Measurements from ENCODE around the gene GPR42.

GPR42 gene

DNA sequence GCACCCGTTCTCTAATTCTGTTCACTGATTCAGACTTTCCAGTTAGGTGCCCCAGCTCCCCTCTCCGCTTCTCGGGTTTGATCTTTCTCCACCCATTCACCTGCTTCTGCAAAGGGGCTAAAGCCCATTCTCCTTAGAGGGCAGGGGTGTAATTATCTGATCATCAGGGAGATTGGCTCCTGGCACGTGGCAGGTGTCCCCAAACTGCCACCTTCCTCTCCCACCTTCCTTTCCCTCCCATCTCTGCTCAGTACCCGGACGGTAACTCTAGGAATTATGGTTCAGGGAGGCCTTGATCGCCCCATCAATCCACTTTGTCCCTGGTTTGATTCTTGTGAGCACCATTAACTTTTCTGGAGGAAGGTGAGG, 23.0 kb upstream of the GPR42 start:
- Histone ChIP-seq H3K9ac (ENCODE audit: low read depth, low read length) (no peak overlapping the region), H3K36me3 (ENCODE audit: control insufficient read depth, insufficient read depth, low read length) (no peaks in the 10 kb centered on the region), H3K4me1 (ENCODE audit: control insufficient read depth, insufficient read depth, low read length) (0 out of 2 replicates have a peak, but pooled peaks cover 2% of the 10 kb centered on the region), H3K9me3 (ENCODE audit: control insufficient read depth, insufficient read depth, low read length) (no peaks in the 10 kb centered on the region), H3K4me3 (ENCODE audit: low read depth, low read length) (no peak overlapping the region), H3K27me3 (ENCODE audit: control insufficient read depth, insufficient read depth, low read length) (no peaks in the 10 kb centered on the region), H3K27ac (ENCODE audit: low read depth, low read length) (no peak overlapping the region)

DNA sequence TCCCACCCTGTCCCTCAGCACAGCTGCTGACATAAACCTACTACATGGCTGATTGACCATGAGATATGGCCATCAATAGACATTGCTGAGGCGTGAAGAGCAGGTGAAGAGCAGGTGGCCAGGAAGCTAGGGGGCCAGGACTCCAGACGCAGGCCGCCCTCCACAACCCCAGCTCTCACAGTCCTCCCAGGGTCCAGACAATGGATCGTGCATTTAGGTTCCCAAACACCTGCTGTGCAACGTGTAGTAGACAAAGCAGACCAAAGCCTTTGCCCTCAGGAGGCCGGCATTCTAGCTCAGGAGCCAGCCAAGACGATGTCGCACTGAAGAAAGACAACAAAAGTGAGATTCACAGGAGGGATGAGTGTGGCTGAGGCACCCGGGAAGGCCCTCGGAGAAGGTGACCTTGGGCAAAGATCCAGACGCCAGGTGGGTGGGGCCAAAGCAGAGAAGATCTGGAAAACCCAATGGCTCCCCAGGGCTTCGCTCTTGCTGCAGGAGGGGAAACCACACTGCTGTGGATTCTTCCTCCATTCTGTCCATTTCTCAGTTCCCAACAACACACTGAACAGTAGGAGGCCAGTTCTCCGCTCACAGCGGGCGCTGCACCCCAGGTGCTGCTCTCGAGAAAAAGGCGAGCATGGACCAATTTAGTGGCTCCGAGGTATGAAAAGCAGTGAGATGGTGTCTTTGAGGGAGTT, 21.8 kb upstream of the GPR42 start:
- no peak overlapping the region for H3K4me3 ChIP-seq (ENCODE audit: low read depth, low read length)
- H3K4me1 ChIP-seq (ENCODE audit: control insufficient read depth, insufficient read depth, low read length): 0 out of 2 replicates have a peak, but pooled peaks cover 2% of the 10 kb centered on the region
- no peaks in the 10 kb centered on the region for H3K27me3 ChIP-seq (ENCODE audit: control insufficient read depth, insufficient read depth, low read length)
- H3K27ac ChIP-seq (ENCODE audit: low read depth, low read length): no peak overlapping the region
- no peak overlapping the region for H3K9ac ChIP-seq (ENCODE audit: low read depth, low read length)
- H3K9me3 ChIP-seq (ENCODE audit: control insufficient read depth, insufficient read depth, low read length): no peaks in the 10 kb centered on the region
- no peaks in the 10 kb centered on the region for H3K36me3 ChIP-seq (ENCODE audit: control insufficient read depth, insufficient read depth, low read length)

DNA sequence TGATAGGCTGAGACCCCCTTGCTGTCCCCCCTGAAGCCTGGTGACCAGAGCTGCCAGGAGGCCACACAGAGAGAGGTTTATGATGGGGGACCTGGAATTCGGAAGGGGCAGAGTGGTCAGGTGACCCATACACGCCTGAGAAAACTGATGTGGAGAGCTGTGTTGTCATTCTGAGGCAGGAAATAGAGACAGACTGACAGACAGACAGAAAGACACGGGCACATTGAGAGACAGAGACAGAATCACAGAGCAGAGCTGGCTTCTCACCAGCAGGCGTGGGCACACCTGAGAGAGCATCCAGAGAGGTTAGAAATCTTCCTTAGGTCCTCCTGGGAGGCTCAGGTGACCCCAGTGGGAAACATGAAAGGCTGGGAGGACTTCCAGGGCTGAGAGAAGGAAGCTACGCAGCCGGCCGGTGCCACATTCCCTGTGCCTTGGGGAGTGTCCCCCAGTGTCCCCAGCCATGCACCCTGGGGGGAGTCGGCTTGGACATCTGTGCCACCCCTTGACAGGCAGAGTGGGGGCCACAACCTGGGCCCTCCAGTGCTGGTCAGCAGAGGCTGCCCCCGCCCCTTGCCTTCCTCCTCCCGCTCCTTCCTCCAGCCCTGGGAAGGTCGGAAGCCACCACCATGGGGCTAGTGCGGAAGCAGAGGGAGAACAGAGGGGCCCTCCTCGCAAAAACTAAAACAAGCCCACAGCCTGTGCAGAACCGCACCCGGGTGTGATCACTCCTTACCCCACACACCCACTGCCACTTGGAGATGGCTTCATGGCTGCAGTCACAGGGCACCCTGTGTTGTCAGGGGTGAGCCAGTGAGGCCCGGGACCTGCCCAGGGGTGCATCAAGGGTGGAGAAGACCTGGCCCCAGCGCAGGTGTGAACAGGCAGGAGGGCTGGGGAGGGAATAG, 21.0 kb upstream of the GPR42 start:
- Histone ChIP-seq H3K4me1 (ENCODE audit: control insufficient read depth, insufficient read depth, low read length) (0 out of 2 replicates have a peak, but pooled peaks cover 2% of the 10 kb centered on the region), H3K36me3 (ENCODE audit: control insufficient read depth, insufficient read depth, low read length) (no peaks in the 10 kb centered on the region), H3K27ac (ENCODE audit: low read depth, low read length) (no peak overlapping the region), H3K9me3 (ENCODE audit: control insufficient read depth, insufficient read depth, low read length) (no peaks in the 10 kb centered on the region), H3K27me3 (ENCODE audit: control insufficient read depth, insufficient read depth, low read length) (no peaks in the 10 kb centered on the region), H3K9ac (ENCODE audit: low read depth, low read length) (no peak overlapping the region), H3K4me3 (ENCODE audit: low read depth, low read length) (no peak overlapping the region)

DNA sequence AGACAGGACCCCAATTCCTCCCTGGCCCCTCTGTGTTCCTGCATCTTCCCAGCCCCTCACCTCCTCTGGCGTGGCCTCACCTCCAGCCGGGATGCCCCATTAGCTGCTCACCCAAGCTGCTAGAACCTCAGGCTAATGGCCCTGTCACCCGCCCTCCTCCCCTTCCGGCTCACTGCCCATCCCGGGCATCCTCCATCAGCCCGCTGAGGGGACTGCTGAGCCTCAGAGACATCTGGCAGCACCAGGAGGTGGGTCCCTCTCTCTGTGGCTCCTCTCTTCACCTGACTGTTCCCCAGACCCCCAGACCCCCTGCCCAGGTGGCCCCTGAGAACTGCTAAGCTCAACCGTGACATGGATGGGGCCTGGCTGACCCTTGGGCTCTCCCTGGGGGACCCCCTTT, 20.3 kb upstream of the GPR42 start:
- H3K4me1 ChIP-seq (ENCODE audit: control insufficient read depth, insufficient read depth, low read length): 0 out of 2 replicates have a peak, but pooled peaks cover 2% of the 10 kb centered on the region
- H3K9me3 ChIP-seq (ENCODE audit: control insufficient read depth, insufficient read depth, low read length): no peaks in the 10 kb centered on the region
- no peak overlapping the region for H3K9ac ChIP-seq (ENCODE audit: low read depth, low read length)
- H3K27me3 ChIP-seq (ENCODE audit: control insufficient read depth, insufficient read depth, low read length): no peaks in the 10 kb centered on the region
- no peak overlapping the region for H3K4me3 ChIP-seq (ENCODE audit: low read depth, low read length)
- no peak overlapping the region for H3K27ac ChIP-seq (ENCODE audit: low read depth, low read length)
- no peaks in the 10 kb centered on the region for H3K36me3 ChIP-seq (ENCODE audit: control insufficient read depth, insufficient read depth, low read length)

DNA sequence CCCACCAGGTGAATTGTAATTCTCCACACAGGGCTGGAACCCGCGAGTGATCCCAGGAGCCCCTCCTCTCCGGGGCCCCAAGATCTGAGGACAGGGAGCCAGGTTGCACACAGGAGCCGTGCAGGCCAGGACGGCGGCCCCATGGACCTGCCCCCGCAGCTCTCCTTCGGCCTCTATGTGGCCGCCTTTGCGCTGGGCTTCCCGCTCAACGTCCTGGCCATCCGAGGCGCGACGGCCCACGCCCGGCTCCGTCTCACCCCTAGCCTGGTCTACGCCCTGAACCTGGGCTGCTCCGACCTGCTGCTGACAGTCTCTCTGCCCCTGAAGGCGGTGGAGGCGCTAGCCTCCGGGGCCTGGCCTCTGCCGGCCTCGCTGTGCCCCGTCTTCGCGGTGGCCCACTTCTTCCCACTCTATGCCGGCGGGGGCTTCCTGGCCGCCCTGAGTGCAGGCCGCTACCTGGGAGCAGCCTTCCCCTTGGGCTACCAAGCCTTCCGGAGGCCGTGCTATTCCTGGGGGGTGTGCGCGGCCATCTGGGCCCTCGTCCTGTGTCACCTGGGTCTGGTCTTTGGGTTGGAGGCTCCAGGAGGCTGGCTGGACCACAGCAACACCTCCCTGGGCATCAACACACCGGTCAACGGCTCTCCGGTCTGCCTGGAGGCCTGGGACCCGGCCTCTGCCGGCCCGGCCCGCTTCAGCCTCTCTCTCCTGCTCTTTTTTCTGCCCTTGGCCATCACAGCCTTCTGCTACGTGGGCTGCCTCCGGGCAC, 19.3 kb upstream of the GPR42 start:
- no peak overlapping the region for H3K27ac ChIP-seq (ENCODE audit: low read depth, low read length)
- H3K9me3 ChIP-seq (ENCODE audit: control insufficient read depth, insufficient read depth, low read length): no peaks in the 10 kb centered on the region
- no peaks in the 10 kb centered on the region for H3K27me3 ChIP-seq (ENCODE audit: control insufficient read depth, insufficient read depth, low read length)
- no peak overlapping the region for H3K4me3 ChIP-seq (ENCODE audit: low read depth, low read length)
- H3K36me3 ChIP-seq (ENCODE audit: control insufficient read depth, insufficient read depth, low read length): no peaks in the 10 kb centered on the region
- H3K9ac ChIP-seq (ENCODE audit: low read depth, low read length): no peak overlapping the region
- 0 out of 2 replicates have a peak, but pooled peaks cover 2% of the 10 kb centered on the region for H3K4me1 ChIP-seq (ENCODE audit: control insufficient read depth, insufficient read depth, low read length)

DNA sequence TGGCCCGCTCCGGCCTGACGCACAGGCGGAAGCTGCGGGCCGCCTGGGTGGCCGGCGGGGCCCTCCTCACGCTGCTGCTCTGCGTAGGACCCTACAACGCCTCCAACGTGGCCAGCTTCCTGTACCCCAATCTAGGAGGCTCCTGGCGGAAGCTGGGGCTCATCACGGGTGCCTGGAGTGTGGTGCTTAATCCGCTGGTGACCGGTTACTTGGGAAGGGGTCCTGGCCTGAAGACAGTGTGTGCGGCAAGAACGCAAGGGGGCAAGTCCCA, 18.8 kb upstream of the GPR42 start:
- Histone ChIP-seq H3K4me3 (ENCODE audit: low read depth, low read length) (no peak overlapping the region), H3K9ac (ENCODE audit: low read depth, low read length) (no peak overlapping the region), H3K4me1 (ENCODE audit: control insufficient read depth, insufficient read depth, low read length) (0 out of 2 replicates have a peak, but pooled peaks cover 2% of the 10 kb centered on the region), H3K9me3 (ENCODE audit: control insufficient read depth, insufficient read depth, low read length) (no peaks in the 10 kb centered on the region), H3K36me3 (ENCODE audit: control insufficient read depth, insufficient read depth, low read length) (no peaks in the 10 kb centered on the region), H3K27ac (ENCODE audit: low read depth, low read length) (no peak overlapping the region), H3K27me3 (ENCODE audit: control insufficient read depth, insufficient read depth, low read length) (no peaks in the 10 kb centered on the region)

DNA sequence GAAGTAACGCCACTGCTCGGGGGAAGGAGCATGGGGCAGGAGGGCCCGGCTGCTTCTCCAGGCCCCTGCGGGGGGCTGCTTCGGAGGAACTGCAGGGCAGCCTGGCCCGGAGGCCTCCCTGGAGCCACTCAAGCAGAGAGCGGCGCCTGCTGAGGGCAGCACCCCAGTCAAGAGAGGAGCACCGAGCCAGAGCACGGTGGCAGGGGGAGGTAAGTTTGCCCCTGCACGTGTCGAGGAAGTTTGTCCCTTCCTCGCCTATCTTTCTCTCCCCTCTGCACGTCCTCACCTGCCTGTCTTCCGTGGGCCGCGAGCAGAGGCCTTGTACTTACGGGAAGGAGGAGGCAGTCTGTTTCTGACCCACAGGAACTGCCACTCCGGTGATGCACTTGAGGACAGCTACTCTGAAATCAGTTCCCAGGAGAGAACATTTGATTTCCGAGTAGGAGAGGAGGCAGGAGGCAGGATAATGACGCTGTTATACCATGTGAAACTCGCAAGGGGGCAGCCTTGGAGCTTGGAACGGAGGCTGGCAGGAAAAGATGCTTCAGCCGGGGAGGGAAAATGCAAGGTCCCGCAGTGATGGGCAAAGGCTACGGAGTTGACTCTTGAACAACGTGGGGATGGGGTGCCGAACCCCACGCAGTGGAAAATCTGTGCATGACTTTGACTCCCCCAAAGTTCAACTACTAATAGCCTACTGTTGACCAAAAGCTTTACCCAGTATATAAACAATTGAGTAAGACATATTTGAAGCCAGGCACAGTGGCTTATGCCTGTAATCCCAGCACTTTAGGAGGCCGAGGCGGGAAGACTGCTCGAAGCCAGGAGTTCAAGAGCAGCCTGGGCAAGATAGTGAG, 18.2 kb upstream of the GPR42 start:
- H3K9ac ChIP-seq (ENCODE audit: low read depth, low read length): no peak overlapping the region
- 0 out of 2 replicates have a peak, but pooled peaks cover 2% of the 10 kb centered on the region for H3K4me1 ChIP-seq (ENCODE audit: control insufficient read depth, insufficient read depth, low read length)
- H3K27me3 ChIP-seq (ENCODE audit: control insufficient read depth, insufficient read depth, low read length): no peaks in the 10 kb centered on the region
- no peak overlapping the region for H3K27ac ChIP-seq (ENCODE audit: low read depth, low read length)
- no peaks in the 10 kb centered on the region for H3K36me3 ChIP-seq (ENCODE audit: control insufficient read depth, insufficient read depth, low read length)
- H3K9me3 ChIP-seq (ENCODE audit: control insufficient read depth, insufficient read depth, low read length): no peaks in the 10 kb centered on the region
- no peak overlapping the region for H3K4me3 ChIP-seq (ENCODE audit: low read depth, low read length)

DNA sequence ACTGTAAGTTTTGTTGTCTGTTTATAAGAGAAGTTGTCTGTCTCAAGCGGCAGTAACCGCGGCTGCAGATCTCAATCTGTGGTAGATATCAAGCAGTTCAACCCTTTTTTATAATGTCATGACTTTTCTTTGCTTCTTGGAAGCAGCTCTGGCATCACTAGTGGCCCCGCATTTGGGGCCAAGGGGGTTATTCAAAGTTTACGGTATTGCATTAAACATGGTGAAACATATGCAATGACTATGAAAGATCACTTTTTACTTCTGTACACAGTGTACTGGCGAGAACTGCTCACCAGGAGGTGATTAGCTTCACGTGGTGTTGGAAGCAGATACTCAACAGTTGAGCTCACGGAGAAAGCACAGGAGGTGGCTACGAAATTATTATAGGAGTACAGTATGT, 17.2 kb upstream of the GPR42 start:
- no peaks in the 10 kb centered on the region for H3K36me3 ChIP-seq (ENCODE audit: control insufficient read depth, insufficient read depth, low read length)
- H3K9me3 ChIP-seq (ENCODE audit: control insufficient read depth, insufficient read depth, low read length): no peaks in the 10 kb centered on the region
- H3K27me3 ChIP-seq (ENCODE audit: control insufficient read depth, insufficient read depth, low read length): no peaks in the 10 kb centered on the region
- no peak overlapping the region for H3K4me3 ChIP-seq (ENCODE audit: low read depth, low read length)
- H3K4me1 ChIP-seq (ENCODE audit: control insufficient read depth, insufficient read depth, low read length): 0 out of 2 replicates have a peak, but pooled peaks cover 6% of the 10 kb centered on the region
- H3K27ac ChIP-seq (ENCODE audit: low read depth, low read length): no peak overlapping the region
- H3K9ac ChIP-seq (ENCODE audit: low read depth, low read length): no peak overlapping the region

DNA sequence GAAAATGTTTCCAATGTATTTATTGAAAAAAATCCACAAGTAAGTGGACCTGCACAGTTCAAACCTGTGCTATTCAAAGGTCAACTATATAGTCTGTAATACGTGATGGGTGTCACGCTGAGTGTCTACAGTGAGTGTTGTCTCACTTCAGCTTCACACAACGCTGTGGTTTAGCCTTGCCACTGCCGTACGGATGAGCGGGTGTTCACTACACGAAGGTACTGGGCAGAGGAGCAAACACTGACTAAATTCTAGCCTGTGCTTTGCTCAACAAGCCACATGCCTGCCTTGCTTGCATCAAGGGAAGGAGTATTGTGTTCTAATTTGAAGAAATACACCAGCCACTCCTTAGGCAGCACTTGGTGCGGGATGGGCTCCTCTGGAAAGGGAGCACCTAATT, 16.0 kb upstream of the GPR42 start:
- Histone ChIP-seq H3K9me3 (ENCODE audit: control insufficient read depth, insufficient read depth, low read length) (no peaks in the 10 kb centered on the region), H3K4me3 (ENCODE audit: low read depth, low read length) (no peak overlapping the region), H3K27ac (ENCODE audit: low read depth, low read length) (no peak overlapping the region), H3K27me3 (ENCODE audit: control insufficient read depth, insufficient read depth, low read length) (no peaks in the 10 kb centered on the region), H3K36me3 (ENCODE audit: control insufficient read depth, insufficient read depth, low read length) (no peaks in the 10 kb centered on the region), H3K9ac (ENCODE audit: low read depth, low read length) (no peak overlapping the region), H3K4me1 (ENCODE audit: control insufficient read depth, insufficient read depth, low read length) (0 out of 2 replicates have a peak, but pooled peaks cover 6% of the 10 kb centered on the region)

DNA sequence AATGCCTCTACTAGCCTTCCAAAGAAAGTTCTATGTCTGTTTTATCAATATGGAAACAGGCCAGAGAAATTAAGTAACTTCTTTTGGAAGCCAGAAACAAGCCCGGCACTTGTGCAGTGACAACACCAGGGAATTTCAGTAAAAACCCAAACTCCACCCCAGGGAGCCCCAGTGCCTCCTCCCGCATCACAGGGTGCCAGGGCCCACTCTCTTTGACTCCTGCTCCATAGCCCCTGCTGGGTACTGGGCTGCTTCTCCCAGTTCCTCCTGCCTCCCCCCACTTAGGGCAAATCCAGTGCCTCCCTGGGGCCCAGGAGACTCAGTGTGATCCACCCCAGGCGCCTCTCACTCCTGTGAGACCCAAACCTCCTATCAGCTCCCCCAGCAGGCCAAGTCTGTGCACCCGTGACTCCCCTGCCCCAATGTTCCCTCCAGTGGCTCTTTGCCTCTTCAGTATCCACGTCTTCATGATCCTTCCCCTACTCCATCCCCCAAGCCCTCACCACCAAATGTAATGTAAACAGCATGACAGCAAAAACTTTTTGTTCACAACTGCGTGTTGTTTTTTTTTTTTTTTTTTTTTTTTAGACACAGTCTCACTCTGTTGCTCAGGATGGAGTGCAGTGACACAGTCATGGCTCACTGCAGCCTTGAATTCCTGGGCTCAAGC, 14.9 kb upstream of the GPR42 start:
- no peak overlapping the region for H3K4me3 ChIP-seq (ENCODE audit: low read depth, low read length)
- no peak overlapping the region for H3K27ac ChIP-seq (ENCODE audit: low read depth, low read length)
- H3K9ac ChIP-seq (ENCODE audit: low read depth, low read length): no peak overlapping the region
- H3K27me3 ChIP-seq (ENCODE audit: control insufficient read depth, insufficient read depth, low read length): no peaks in the 10 kb centered on the region
- H3K36me3 ChIP-seq (ENCODE audit: control insufficient read depth, insufficient read depth, low read length): no peaks in the 10 kb centered on the region
- 0 out of 2 replicates have a peak, but pooled peaks cover 6% of the 10 kb centered on the region for H3K4me1 ChIP-seq (ENCODE audit: control insufficient read depth, insufficient read depth, low read length)
- no peaks in the 10 kb centered on the region for H3K9me3 ChIP-seq (ENCODE audit: control insufficient read depth, insufficient read depth, low read length)

All from HUES48 (cell line).